Stomach (tissue), 4 donors: ENCODE results near the gene SUMO3.

Experiments
- CTCF ChIP-seq, 7 experiments: fragments of 450-650 bp in 4 of 7; fragments of 200-600 bp in 3 of 7; sonication (generic) in 3 of 7; IDR thresholded peaks; one replicate each; pipeline ENCODE4 v1.5.1; 2016 to 2019; ENCODE audit warnings: antibody characterized with exemption in 7 of 7, control low read depth in 2 of 7, mild to moderate bottlenecking in 1 of 7
- POLR2A ChIP-seq, 4 donors: fragments of 450-650 bp; IDR thresholded peaks; one replicate each; pipeline ENCODE4 v1.6.1; 2016; ENCODE audit warnings: antibody characterized with exemption in 4 of 4, control low read depth in 2 of 4, mild to moderate bottlenecking in 1 of 4, moderate library complexity in 1 of 4

- no peak for TF ChIP-seq POLR2A (IDR thresholded peaks at IDR 0.05)
- no peak for TF ChIP-seq CTCF (IDR thresholded peaks at IDR 0.05)
Observed at GRCh38 chr21:44780767-44781459, 36.9 kb downstream of the SUMO3 start.
